MCF 10A (cell line): Measurements from ENCODE around the gene SGIP1. TPM values are rescaled to one million over a fixed set of nuclear protein-coding genes. Genes with fewer than 3 reads are reported as not detected.

Source experiments
- BruUV-seq: library from RNA; stranded (reverse); fragments of 400-500 nt; replicated peaks from 2 replicates; lab custom pipeline; 2021; lab: Mats Ljungman, UMichigan
- CTCF ChIA-PET: fragments of 300-600 bp; sonication (Branson Sonifier 250); formaldehyde crosslinking; extraction: SDS; loops from one replicate; lab custom pipeline; 2021; ENCODE audit warnings: antibody characterized with exemption, inconsistent platforms; lab: Yijun Ruan, JAX
- POLR2A ChIA-PET: fragments of 300-600, 350-650 bp; sonication (Branson Sonifier 250); formaldehyde crosslinking; extraction: SDS; loops from one replicate; lab custom pipeline; 2020; ENCODE audit warnings: antibody characterized with exemption, inconsistent platforms; lab: Yijun Ruan, JAX
- DNase-seq: peaks from one replicate; pipeline ENCODE4 v3.0.0-alpha.2; 2018; ENCODE audit not compliant: unreplicated experiment
- H3K27ac Mint-ChIP-seq: one replicate; pipeline ENCODE4 v1.8.0; 2022; ENCODE audit warnings: mild to moderate bottlenecking, low read depth, mixed read lengths; ENCODE audit not compliant: unreplicated experiment
- H3K27me3 Mint-ChIP-seq: one replicate; pipeline ENCODE4 v1.8.0; 2022; ENCODE audit warnings: mixed read lengths; ENCODE audit not compliant: insufficient read depth, unreplicated experiment
- H3K36me3 Mint-ChIP-seq: one replicate; pipeline ENCODE4 v1.8.0; 2022; ENCODE audit warnings: mild to moderate bottlenecking, moderate library complexity, mixed read lengths; ENCODE audit not compliant: insufficient read depth, unreplicated experiment
- H3K4me1 Mint-ChIP-seq: one replicate; pipeline ENCODE4 v1.8.0; 2022; ENCODE audit warnings: mixed read lengths; ENCODE audit not compliant: insufficient read depth, unreplicated experiment
- H3K4me3 Mint-ChIP-seq: one replicate; pipeline ENCODE4 v1.8.0; 2022; ENCODE audit warnings: mild to moderate bottlenecking, moderate library complexity, mixed read lengths; ENCODE audit not compliant: unreplicated experiment
- H3K9me3 Mint-ChIP-seq: one replicate; pipeline ENCODE4 v1.8.0; 2022; ENCODE audit warnings: mixed read lengths; ENCODE audit not compliant: unreplicated experiment
- CTCF ChIP-seq: fragments of 200-600 bp; IDR thresholded peaks from one replicate; pipeline ENCODE4 v1.8.0; 2022; ENCODE audit warnings: antibody characterized with exemption, mild to moderate bottlenecking; ENCODE audit not compliant: unreplicated experiment
- intact Hi-C: fragments of 100-400 bp; cut with micrococcal nuclease; formaldehyde crosslinking; loops from 2 replicates; pipeline ENCODE4 v1.14.1; 2022
- total RNA-seq: library from RNA; stranded (reverse); gene quantifications from 2 replicates; pipeline ENCODE4 v1.2.3, GENCODE V29; 2022

SGIP1 gene
- total RNA-seq, 1 experiment from 2014 or later, result not detected

GRCh38 chr1:66528580-66528979 is 5.4 kb upstream of the SGIP1 start:
- no peak overlapping the region for H3K4me3 Mint-ChIP-seq
- H3K27me3 Mint-ChIP-seq, result no peaks in the 10 kb centered on the region
- CTCF ChIA-PET, result interaction anchor here (0.6 to 1.5 kb wide), 4 partner anchors 10 to 202 kb away, joined by 3 to 5 read pairs (median 4); no protein-coding TSS in a partner anchor
- H3K27ac Mint-ChIP-seq, result no peak overlapping the region
- POLR2A ChIA-PET, result no interaction called here
- intact Hi-C loops, result no loop called here
- no peak for TF ChIP-seq CTCF
- DNase-seq, result no peak
- BruUV-seq, result no TSS peak
- H3K36me3 Mint-ChIP-seq, result no peaks in the 10 kb centered on the region
- H3K4me1 Mint-ChIP-seq, result peaks cover 5% of the 10 kb centered on the region
- no peaks in the 10 kb centered on the region for H3K9me3 Mint-ChIP-seq

GRCh38 chr1:66532214-66532613 is 1.7 kb upstream of the SGIP1 start:
- Mint-ChIP-seq H3K27ac (no peak overlapping the region), H3K4me3 (no peak overlapping the region), H3K9me3 (no peaks in the 10 kb centered on the region), H3K36me3 (no peaks in the 10 kb centered on the region), H3K27me3 (no peaks in the 10 kb centered on the region), H3K4me1 (peaks cover 5% of the 10 kb centered on the region)
- TF ChIP-seq CTCF, result no peak
- ChIA-PET CTCF (interaction anchor here (1.0 to 1.3 kb wide), 2 partner anchors 10 to 34 kb away, joined by 3 to 4 read pairs; no protein-coding TSS in a partner anchor), POLR2A (no interaction called here)
- intact Hi-C loops, result no loop called here
- DNase-seq, result no peak
- no TSS peak for BruUV-seq

- H3K4me3 Mint-ChIP-seq, result peak overlapping the region; percentile 45
- no peaks in the 10 kb centered on the region for H3K27me3 Mint-ChIP-seq
- H3K4me1 Mint-ChIP-seq, result peaks cover 5% of the 10 kb centered on the region
- no peak for DNase-seq
- no peak for TF ChIP-seq CTCF
- no peaks in the 10 kb centered on the region for H3K36me3 Mint-ChIP-seq
- CTCF ChIA-PET, result interaction anchor here (1.3 kb wide), 1 partner anchor 11 kb away, joined by 4 read pairs; no protein-coding TSS in a partner anchor
- H3K27ac Mint-ChIP-seq, result no peak overlapping the region
- intact Hi-C loops, result no loop called here
- H3K9me3 Mint-ChIP-seq, result no peaks in the 10 kb centered on the region
- no TSS peak for BruUV-seq
- POLR2A ChIA-PET, result no interaction called here
Observed at GRCh38 chr1:66532798-66533783, 862 bp upstream of the SGIP1 start.

GRCh38 chr1:66535061-66535460 is 1.1 kb downstream of the SGIP1 start:
- ChIA-PET POLR2A (interaction anchor here (1.3 kb wide), 1 partner anchor 28 kb away, joined by 3 read pairs; no protein-coding TSS in a partner anchor), CTCF (no interaction called here)
- Mint-ChIP-seq H3K27me3 (no peaks in the 10 kb centered on the region), H3K36me3 (no peaks in the 10 kb centered on the region), H3K4me1 (peaks cover 17% of the 10 kb centered on the region), H3K4me3 (no peak overlapping the region), H3K9me3 (no peaks in the 10 kb centered on the region), H3K27ac (no peak overlapping the region)
- intact Hi-C loops, result no loop called here
- no peak for DNase-seq
- BruUV-seq, result no TSS peak
- TF ChIP-seq CTCF, result no peak
